Fibroblast of the aortic adventitia (primary cell): ENCODE results near the gene AP1B1. TPM values are rescaled to one million over a fixed set of nuclear protein-coding genes. Genes with fewer than 3 reads are reported as not detected.

Source experiments
- DNase-seq: peaks from one replicate; pipeline ENCODE4 v3.0.0-alpha.2; 2010; ENCODE audit warnings: low read depth
- H3K4me3 ChIP-seq: 2 replicates; pipeline ENCODE4 v1.5.1; 2011; ENCODE audit warnings: low read depth, mild to moderate bottlenecking, control low read depth, low read length, moderate library complexity
- CTCF ChIP-seq: IDR thresholded peaks from 2 replicates; pipeline ENCODE4 v1.5.1; 2011; ENCODE audit warnings: mild to moderate bottlenecking, low read length, control low read depth, inconsistent platforms; ENCODE audit not compliant: insufficient read depth
- small RNA-seq: library from RNA; depleted of rRNA; stranded (forward); fragments of <200 nt; gene quantifications from one replicate; pipeline ENCODE3, GENCODE V24; 2012
- total RNA-seq: library from RNA; depleted of rRNA; stranded (reverse); fragments of >200 nt; gene quantifications from 2 replicates; pipeline ENCODE4 v1.2.3, GENCODE V29; 2012; ENCODE audit warnings: low replicate concordance

AP1B1 gene
- total RNA-seq, 1 donor, result 46.3 TPM

- H3K4me3 ChIP-seq, result no peak overlapping the region
- TF ChIP-seq CTCF, result no peak
- no peak for DNase-seq
Observed at GRCh38 chr22:29290061-29290460, 98.3 kb downstream of the AP1B1 start.

GRCh38 chr22:29288837-29289236 lies 99.5 kb downstream of the AP1B1 start:
- no peak for TF ChIP-seq CTCF
- H3K4me3 ChIP-seq, result no peak overlapping the region
- no peak for DNase-seq

- no peak for DNase-seq
- no peak for TF ChIP-seq CTCF
- no peak overlapping the region for H3K4me3 ChIP-seq
Observed at GRCh38 chr22:29284196-29284595, 104.2 kb downstream of the AP1B1 start.

GRCh38 chr22:29277927-29278326 lies 110.4 kb downstream of the AP1B1 start:
- no peak for DNase-seq
- no peak overlapping the region for H3K4me3 ChIP-seq
- no peak for TF ChIP-seq CTCF

Small RNA genes lying within 50 kb of the gene (small RNA-seq; reads per million reads assigned to genes)
- not detected for gene AC000041.1
- gene MIR3653, result not detected

Other genes with a start within 250 kb of the AP1B1 start
- gene EMID1, start 182.7 kb downstream of the AP1B1 start, total RNA-seq, result 0.08 TPM in 1 of 2 replicates, not detected in the other
- 22.0 and 29.8 TPM in 2 replicates for gene RHBDD3, start 120.6 kb downstream of the AP1B1 start, total RNA-seq
- gene EWSR1, start 120.3 kb downstream of the AP1B1 start, total RNA-seq, result 108 and 176 TPM in 2 replicates
- 5.0 and 15.0 TPM in 2 replicates for gene GAS2L1, start 81.9 kb downstream of the AP1B1 start, total RNA-seq
- not detected in 2 replicates for gene RASL10A, start 72.9 kb downstream of the AP1B1 start, total RNA-seq
- not detected in 2 replicates for gene RFPL1, start 50.0 kb upstream of the AP1B1 start, total RNA-seq
- gene NEFH, start 91.6 kb upstream of the AP1B1 start, total RNA-seq, result 0.49 and 0.54 TPM in 2 replicates
- 53.1 and 54.0 TPM in 2 replicates for gene THOC5, start 165.2 kb upstream of the AP1B1 start, total RNA-seq
- 15.8 and 30.1 TPM in 2 replicates for gene NIPSNAP1, start 192.5 kb upstream of the AP1B1 start, total RNA-seq
- 59.8 and 65.9 TPM in 2 replicates for gene NF2, start 215.1 kb upstream of the AP1B1 start, total RNA-seq